GM21825 (cell line): Measurements from ENCODE around the gene ARHGAP45.
A peak's percentile ranks its signal among the peaks of the same experiment; 100 is the strongest.

Experiments
- ATAC-seq: cut with Tn5 transposase; IDR thresholded peaks from one replicate; pipeline ENCODE4 v1.9.1; 2021; ENCODE audit warnings: mild to moderate bottlenecking, moderate library complexity; ENCODE audit not compliant: unreplicated experiment

ARHGAP45 gene

DNA sequence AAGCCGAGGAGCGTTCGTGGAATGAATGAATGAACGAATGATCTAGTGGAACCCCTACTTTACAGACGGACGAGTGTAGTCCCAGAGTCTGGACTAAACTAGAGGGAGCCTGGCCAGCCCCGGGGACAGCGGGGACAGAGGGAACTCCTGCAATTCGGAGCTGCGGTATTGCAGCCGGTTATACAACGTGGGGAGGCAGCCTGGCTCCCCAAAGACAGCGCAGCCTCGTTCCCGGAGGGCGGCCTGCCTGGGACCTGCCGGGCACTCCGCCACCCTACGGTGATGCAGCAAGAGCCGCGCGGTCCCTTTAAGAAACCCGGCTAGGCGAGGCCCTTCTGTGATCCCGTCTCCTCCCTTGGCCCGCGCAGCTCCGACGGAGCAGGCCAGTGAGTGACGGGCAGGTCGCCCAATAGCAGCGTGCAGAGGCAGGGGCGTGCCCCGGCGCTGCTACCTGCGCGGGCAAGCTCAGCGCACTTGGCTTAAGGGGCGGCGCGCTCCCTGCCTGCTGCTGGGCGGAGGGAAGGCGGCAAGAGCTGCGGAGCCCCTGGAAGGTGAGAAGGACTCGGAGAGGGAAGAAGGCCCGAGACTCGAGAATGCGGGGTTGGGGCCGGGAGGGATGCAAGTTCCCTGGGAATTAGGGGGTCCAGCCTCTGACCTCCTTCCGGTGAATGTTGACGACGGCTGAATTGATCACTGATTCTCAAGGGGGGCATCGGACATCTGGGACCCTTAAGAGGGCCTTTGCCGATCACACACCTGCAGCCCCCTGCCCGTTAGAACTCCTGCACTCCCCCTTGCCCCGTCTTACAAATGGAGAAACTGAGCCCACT, 27.1 kb upstream of the ARHGAP45 start, which contains the start of gene ABCA7:
TSS of gene ABCA7 (plus strand) at position 462 of the 830 bp plus-strand sequence. CDS start 1,255 bp downstream, outside the sequence.
- ATAC-seq = peak; percentile 64

DNA sequence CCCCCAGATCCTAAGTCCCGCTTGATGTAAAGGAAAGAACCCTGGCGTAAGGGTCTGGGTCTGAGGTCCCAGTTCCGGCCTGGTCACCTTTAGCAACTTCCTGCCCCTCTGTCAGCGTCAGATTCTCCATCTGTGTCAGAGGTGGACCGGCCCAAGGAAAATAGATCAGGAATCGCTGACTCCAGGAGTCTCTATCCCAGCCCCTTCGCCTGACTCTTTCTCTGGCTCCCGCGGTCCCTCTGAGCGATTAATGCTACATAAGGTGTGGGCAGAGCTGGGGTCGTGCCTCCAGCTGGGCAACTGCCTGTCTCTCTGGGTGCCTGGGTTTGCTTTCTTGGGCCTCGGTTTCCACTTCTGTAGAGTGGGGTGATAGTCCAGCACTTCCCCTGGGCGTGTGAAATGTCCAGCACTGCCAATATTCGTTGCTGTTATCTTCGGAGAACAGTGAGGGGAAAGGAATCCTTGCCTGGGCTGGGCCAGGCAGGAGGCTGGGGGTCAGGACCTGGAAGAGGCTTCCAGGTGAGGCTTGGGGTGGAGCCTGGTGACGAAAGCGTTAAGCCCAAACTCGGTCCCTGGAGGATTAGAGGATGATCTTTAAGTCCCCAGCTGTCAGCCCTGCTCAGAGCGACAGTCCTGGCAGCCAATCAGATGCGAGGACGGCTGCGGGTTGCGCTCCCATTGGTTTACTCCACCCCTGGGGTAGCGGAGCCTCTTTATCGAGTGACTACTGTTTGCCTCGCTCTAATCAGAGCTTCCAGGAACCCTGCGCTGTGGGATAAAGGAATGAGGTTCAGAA, 26.3 kb upstream of the ARHGAP45 start:
- ATAC-seq = peak; percentile 35

DNA sequence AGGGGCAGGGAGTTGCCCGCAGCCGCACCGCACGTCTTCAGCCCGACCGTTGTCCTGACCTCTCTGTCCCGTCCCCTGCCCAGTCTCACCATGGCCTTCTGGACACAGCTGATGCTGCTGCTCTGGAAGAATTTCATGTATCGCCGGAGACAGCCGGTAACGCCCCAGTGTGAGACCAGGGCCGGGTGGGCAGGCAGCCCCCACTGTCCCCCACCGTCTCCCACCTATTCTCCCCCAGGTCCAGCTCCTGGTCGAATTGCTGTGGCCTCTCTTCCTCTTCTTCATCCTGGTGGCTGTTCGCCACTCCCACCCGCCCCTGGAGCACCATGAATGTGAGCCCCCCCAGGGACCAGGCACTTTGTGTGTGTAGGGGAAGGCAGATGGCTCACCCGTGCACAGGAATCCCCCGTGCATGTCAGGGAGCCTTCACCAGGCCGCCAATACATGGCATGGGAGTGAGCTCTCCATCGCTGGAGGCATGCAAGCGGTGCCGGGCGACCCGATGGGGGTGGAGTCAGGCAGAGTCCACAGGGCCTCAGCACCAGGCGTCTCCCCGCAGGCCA, 25.6 kb upstream of the ARHGAP45 start:
- no peak for ATAC-seq

DNA sequence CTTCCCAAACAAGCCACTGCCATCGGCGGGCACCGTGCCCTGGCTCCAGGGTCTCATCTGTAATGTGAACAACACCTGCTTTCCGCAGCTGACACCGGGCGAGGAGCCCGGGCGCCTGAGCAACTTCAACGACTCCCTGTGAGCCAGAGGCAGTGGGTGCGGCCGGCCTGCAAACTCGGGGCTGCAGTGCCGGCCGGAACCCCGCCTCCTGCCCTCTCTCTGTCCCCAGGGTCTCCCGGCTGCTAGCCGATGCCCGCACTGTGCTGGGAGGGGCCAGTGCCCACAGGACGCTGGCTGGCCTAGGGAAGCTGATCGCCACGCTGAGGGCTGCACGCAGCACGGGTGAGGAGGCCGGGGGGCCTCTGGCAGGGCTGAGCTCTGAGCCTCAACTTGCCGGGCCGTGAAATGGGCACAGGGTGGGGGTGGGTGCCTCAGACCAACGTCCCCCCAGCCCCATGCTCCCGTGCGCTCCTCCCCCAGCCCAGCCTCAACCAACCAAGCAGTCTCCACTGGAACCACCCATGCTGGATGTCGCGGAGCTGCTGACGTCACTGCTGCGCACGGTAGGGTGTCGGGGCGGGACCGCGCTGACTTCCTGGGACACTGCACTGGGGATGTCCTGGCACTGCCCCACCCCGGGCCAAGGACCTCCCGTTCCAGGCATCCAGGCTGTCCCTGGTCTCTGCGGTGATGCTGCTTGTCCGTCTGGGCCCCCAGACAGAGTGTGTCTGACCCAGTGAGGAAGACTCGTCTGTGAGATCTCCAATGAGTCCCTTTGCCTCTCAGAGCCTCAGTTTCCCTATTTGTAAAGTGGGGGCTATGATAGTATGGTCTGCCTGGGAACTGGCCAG, 24.9 kb upstream of the ARHGAP45 start:
- ATAC-seq = no peak

DNA sequence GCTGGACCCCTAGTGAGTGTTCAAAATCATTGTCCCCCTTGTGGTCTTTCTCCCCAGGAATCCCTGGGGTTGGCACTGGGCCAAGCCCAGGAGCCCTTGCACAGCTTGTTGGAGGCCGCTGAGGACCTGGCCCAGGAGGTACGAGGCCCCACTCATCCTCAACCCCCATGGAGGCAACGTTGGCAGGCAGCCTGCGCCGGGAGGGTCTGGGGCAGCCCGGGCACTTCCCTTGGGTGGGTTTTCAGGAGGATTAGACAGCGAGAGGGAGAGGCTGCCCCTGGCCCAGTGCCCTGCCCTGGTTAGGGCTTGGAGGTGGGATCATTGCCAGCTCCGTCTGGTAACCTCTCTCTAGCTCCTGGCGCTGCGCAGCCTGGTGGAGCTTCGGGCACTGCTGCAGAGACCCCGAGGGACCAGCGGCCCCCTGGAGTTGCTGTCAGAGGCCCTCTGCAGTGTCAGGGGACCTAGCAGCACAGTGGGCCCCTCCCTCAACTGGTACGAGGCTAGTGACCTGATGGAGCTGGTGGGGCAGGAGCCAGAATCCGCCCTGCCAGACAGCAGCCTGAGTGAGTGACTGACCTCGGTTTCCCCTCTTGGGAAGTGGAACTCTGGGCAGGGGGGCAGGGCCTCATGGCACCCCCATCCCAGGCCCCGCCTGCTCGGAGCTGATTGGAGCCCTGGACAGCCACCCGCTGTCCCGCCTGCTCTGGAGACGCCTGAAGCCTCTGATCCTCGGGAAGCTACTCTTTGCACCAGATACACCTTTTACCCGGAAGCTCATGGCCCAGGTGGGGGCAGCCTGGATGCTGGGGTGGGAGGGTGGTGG, 24.1 kb upstream of the ARHGAP45 start:
- no peak for ATAC-seq

DNA sequence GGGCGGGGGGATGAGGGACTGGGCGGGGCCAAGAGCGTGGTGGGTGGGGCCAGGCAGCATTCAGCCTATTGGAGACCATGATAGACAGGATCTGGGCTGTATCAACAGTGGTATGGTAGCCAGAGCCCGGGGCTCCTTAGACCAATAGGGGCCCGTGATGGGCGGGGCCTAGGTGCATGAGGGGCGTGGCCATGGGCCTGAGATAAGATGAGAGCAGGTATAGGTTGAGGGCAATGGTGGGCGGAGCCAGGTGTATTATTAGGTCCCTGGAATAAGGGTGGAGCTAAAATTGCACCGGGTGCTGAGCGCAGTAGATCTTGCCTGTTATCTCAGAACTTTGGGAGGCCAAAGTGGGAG, 21.7 kb upstream of the ARHGAP45 start:
- no peak for ATAC-seq

DNA sequence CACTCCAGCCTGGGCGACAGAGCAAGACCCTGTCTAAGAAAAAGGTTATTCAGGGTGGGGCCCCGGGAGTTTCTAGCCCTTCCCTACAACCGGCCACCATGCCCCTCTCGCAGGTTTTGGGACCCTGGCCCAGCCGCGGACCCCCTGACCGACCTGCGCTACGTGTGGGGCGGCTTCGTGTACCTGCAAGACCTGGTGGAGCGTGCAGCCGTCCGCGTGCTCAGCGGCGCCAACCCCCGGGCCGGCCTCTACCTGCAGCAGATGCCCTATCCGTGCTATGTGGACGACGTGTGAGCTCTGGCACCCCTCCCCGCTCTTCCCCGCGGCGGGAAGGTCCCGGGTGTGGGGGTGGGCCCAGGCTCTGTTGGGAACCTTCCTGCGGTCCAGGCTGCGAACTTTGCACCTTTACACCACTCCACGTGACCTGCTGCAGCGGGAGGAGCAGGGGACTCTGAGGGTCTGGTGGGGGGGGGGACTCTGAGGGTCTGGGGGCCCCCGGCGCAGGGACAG, 20.8 kb upstream of the ARHGAP45 start:
- no peak for ATAC-seq

DNA sequence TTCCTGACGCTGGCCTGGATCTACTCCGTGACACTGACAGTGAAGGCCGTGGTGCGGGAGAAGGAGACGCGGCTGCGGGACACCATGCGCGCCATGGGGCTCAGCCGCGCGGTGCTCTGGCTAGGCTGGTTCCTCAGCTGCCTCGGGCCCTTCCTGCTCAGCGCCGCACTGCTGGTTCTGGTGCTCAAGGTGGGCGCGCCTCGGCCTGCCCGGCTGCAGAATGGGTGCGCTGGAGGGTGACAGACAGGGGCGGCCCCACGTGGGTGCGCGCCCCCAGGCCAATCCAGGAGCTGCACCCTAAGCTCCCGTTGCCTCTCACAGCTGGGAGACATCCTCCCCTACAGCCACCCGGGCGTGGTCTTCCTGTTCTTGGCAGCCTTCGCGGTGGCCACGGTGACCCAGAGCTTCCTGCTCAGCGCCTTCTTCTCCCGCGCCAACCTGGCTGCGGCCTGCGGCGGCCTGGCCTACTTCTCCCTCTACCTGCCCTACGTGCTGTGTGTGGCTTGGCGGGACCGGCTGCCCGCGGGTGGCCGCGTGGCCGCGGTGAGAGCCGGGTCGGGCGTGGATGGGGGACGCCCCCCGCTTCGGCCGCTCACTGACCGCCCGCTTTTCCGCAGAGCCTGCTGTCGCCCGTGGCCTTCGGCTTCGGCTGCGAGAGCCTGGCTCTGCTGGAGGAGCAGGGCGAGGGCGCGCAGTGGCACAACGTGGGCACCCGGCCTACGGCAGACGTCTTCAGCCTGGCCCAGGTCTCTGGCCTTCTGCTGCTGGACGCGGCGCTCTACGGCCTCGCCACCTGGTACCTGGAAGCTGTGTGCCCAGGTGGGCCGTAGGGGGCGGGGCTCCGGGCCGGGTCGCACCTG, 19.9 kb upstream of the ARHGAP45 start:
- no peak for ATAC-seq

DNA sequence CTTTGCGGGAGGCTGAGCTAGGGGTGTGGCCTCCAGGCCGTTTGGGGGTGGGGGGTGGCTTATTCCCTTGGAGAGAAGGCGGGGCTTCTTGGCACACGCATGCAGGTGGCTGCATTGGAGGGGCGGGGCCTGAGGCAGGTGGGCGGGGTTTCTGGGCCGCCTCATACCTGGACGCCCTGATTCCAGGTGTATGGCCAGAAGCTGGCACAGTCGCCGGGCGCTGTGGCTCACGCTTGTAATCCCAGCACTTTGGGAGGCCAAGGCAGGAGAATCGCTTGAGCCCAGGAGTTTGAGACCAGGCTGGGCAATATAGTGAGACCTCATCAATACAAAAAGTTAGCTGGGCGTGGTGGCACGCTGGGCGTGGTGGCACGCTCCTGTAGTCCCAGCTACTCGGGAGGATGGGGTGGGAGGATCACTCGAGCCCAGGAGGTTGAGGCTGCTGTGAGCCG, 19.2 kb upstream of the ARHGAP45 start:
- no peak for ATAC-seq

DNA sequence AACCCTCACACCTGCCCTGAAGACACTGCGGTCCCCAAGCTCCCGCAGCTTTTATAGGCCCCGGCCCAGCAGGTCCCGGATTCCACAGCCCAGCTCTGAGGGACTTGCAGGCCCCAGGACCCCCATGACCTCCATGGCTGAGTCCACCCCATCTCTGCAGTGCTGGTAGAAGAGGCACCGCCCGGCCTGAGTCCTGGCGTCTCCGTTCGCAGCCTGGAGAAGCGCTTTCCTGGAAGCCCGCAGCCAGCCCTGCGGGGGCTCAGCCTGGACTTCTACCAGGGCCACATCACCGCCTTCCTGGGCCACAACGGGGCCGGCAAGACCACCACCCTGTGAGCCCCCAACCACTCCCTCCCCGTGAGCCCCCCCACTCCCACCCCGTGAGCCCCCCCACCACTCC, 17.9 kb upstream of the ARHGAP45 start:
- ATAC-seq = no peak

DNA sequence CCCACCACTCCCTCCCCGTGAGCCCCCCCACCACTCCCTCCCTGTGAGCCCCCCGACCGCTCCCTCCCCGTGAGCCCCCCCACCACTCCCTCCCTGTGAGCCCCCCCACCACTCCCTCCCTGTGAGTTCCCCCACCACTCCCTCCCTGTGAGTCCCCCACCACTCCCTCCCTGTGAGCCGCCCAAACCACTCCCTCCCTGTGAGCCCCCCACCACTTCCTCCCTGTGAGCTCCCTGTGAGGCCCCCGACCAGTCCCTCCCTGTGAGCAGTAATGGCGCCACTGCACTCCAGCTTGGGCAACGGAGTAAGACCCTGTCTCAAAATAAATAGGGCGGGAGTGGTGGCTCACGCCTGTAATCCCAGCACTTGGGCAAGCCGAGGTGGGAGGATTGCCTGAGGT, 17.2 kb upstream of the ARHGAP45 start:
- ATAC-seq = no peak

DNA sequence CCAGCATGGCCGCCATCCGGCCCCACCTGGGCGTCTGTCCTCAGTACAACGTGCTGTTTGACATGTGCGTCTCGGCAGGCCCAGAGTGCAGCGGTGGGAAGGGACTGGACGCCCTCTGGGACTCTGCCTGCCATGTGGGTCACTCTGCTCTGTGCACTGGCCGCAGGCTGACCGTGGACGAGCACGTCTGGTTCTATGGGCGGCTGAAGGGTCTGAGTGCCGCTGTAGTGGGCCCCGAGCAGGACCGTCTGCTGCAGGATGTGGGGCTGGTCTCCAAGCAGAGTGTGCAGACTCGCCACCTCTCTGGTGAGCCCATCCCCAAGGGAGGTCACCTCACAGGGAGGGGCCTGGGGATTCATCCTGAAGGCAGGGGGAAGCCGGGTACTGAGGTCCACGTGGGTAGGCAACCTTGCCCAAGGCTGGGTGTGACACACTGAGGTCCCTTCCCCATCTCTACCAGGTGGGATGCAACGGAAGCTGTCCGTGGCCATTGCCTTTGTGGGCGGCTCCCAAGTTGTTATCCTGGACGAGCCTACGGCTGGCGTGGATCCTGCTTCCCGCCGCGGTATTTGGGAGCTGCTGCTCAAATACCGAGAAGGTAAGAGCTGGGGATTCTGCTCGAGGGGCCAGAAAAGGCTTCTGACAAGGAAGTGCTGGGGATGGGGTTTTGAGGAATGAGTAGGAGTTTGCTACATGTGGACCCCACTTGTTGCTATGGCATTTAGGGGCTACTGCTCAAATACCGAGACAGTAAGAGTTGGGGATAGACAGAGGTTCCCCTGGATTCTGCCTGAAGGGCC, 15.8 kb upstream of the ARHGAP45 start:
- ATAC-seq = no peak

DNA sequence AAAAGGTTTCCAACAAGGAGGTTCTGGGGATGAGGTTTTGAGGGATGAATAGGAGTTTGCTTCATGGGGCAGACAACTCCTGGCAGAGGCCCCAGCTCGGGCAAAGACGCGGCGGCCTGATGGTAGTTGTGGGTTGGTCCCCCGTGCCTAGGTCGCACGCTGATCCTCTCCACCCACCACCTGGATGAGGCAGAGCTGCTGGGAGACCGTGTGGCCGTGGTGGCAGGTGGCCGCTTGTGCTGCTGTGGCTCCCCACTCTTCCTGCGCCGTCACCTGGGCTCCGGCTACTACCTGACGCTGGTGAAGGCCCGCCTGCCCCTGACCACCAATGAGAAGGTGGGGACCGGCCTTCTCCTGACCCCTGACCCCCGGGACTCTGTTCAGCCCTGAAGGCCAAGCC, 15.2 kb upstream of the ARHGAP45 start:
- no peak for ATAC-seq

DNA sequence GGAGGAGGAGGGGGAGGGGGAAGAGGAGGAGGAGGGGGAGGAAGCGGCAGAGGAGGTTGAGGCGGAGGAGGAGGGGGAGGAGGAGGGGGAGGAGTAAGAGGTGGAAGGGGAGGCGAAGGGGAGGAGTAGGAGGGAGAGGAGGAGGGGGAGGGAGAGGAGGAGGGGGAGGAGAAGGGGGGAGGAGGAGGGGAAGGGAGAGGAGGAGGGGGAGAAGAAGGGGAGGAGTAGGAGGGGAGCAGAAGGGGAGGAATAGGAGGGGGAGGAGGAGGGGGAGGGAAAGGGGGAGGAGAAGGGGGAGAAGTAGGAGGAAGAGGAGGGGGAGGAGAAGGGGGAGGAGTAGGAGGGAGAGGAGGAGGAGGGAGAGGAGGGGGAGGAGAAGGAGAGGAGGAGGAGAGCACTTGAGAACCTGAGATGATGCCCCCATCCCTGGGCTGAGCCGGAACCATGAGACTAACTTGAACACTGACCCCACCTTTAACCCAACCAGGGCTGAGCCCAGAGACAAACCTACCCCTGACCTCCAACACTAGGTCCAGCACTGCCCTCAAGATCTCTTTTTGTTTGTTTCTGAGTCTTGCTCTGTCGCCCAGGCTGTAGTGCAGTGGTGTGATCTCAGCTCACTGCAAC, 14.5 kb upstream of the ARHGAP45 start:
- ATAC-seq = no peak

DNA sequence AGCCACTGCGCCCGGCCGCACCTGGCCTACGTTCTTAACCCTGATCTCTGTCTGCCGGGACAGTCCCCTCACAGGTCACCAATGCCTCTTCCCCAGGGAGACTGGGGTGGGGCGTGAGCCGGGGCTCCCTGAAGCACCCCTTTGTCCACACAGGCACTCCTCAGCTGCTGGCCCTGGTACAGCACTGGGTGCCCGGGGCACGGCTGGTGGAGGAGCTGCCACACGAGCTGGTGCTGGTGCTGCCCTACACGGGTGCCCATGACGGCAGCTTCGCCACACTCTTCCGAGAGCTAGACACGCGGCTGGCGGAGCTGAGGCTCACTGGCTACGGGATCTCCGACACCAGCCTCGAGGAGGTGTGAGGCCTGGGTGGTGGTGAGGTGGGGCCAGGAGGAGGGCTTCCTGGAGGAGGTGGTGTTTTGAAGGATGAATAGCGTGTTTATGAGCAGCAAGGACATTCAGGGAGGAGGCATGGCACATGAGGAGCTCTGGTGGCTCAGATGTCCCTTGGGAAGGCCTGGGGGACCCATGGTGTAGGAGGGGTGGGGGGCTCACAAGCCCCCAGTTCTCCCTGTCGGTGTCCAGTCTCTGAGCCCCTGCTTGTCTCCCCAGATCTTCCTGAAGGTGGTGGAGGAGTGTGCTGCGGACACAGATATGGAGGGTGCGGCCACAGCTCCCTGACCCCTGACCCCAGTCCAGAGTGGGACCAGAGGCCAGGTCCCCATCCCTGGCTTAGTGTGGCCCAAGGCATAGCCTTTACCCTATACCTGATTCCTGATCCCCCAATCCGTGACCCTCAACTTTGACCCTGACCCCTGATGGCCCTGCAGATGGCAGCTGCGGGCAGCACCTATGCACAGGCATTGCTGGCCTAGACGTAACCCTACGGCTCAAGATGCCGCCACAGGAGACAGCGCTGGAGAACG, 13.5 kb upstream of the ARHGAP45 start:
- no peak for ATAC-seq
